Measurements from ENCODE around the gene FAM47C. TPM values are rescaled to one million over a fixed set of nuclear protein-coding genes. Genes with fewer than 3 reads are reported as not detected.

Gene FAM47C
- total and polyA plus RNA-seq, 10 of the 15 experiments (the other 5 are each of a cell fraction or from before 2014, with no cell fraction given): not detected

GRCh38 chrX:36973575-36973974 is 34.6 kb upstream of the FAM47C start:
- Histone ChIP-seq H3K9me3 (replicated peaks; ENCODE audit: control insufficient read depth, insufficient read depth, low read length) (no peaks in the 10 kb centered on the region), H3K4me1 (ENCODE audit: control insufficient read depth, insufficient read depth, low read length) (no peaks in the 10 kb centered on the region), H3K36me3 (ENCODE audit: control insufficient read depth in 2 of 2, insufficient read depth in 2 of 2, low read length in 1 of 2) (no peaks in the 10 kb centered on the region), H3K4me3 (no peak overlapping the region), H2AFZ (ENCODE audit: control insufficient read depth, low read depth, low read length) (no peak overlapping the region), H3K9ac (ENCODE audit: control insufficient read depth, insufficient read depth, low read length) (no peak overlapping the region), H3K79me2 (ENCODE audit: control insufficient read depth, insufficient read depth, low read length) (no peaks in the 10 kb centered on the region), H3K27ac (ENCODE audit: control insufficient read depth, insufficient read depth) (no peak overlapping the region), H3K4me2 (ENCODE audit: control insufficient read depth, insufficient read depth) (no peak overlapping the region), H4K20me1 (ENCODE audit: control insufficient read depth, insufficient read depth) (no peaks in the 10 kb centered on the region), H3K27me3 (replicated peaks in 1 of 2; ENCODE audit: control insufficient read depth in 2 of 2, insufficient read depth in 2 of 2, low read length in 1 of 2) (no peaks in the 10 kb centered on the region)
- CTCF ChIA-PET: no interaction called here
- TF ChIP-seq GATAD2B (conservative IDR thresholded peaks at IDR 0.05; ENCODE audit: low read depth): no peak
- ATAC-seq (no peak), FAIRE-seq (no peak), DNase-seq (ENCODE audit: low read depth, low spot score) (no peak)
- RAD21 ChIA-PET (ENCODE audit: unreplicated experiment): no interaction called here
- POLR2A ChIA-PET: no interaction called here
- intact Hi-C loops (cut with micrococcal nuclease; ENCODE audit: unreplicated experiment) (no loop called here), in situ Hi-C loops (cut with MboI) (no loop called here)
- SMC1A ChIA-PET (ENCODE audit: uncharacterized antibody, unreplicated experiment): no interaction called here
- no TSS peak for BruUV-seq (replicated peaks)

- ChIA-PET CTCF (no interaction called here), SMC1A (ENCODE audit: uncharacterized antibody, unreplicated experiment) (no interaction called here), POLR2A (no interaction called here), RAD21 (ENCODE audit: unreplicated experiment) (no interaction called here)
- no peak for FAIRE-seq
- no peak overlapping the region for H2AFZ ChIP-seq (ENCODE audit: control insufficient read depth, low read depth, low read length)
- H3K9ac ChIP-seq (ENCODE audit: control insufficient read depth, insufficient read depth, low read length): no peak overlapping the region
- H3K4me3 ChIP-seq: no peak overlapping the region
- no peak overlapping the region for H3K4me2 ChIP-seq (ENCODE audit: control insufficient read depth, insufficient read depth)
- no peak for DNase-seq (ENCODE audit: low read depth, low spot score)
- intact Hi-C loops (cut with micrococcal nuclease; ENCODE audit: unreplicated experiment): no loop called here
- H3K36me3 ChIP-seq (ENCODE audit: control insufficient read depth in 2 of 2, insufficient read depth in 2 of 2, low read length in 1 of 2): no peaks in the 10 kb centered on the region
- ATAC-seq: no peak
- H3K27me3 ChIP-seq (replicated peaks in 1 of 2; ENCODE audit: control insufficient read depth in 2 of 2, insufficient read depth in 2 of 2, low read length in 1 of 2): no peaks in the 10 kb centered on the region
- H3K79me2 ChIP-seq (ENCODE audit: control insufficient read depth, insufficient read depth, low read length): no peaks in the 10 kb centered on the region
- no peak overlapping the region for H3K27ac ChIP-seq (ENCODE audit: control insufficient read depth, insufficient read depth)
- no TSS peak for BruUV-seq (replicated peaks)
- no peaks in the 10 kb centered on the region for H3K4me1 ChIP-seq (ENCODE audit: control insufficient read depth, insufficient read depth, low read length)
- WGBS (ENCODE audit: insufficient coverage, insufficient replicate concordance, low lambda C conversion rate, missing lambda C conversion rate): 24% methylated on average over 6 of the region's 6 CpGs
- in situ Hi-C loops (cut with MboI): no loop called here
- no peaks in the 10 kb centered on the region for H4K20me1 ChIP-seq (ENCODE audit: control insufficient read depth, insufficient read depth)
- H3K9me3 ChIP-seq (replicated peaks; ENCODE audit: control insufficient read depth, insufficient read depth, low read length): no peaks in the 10 kb centered on the region
- TF ChIP-seq CEBPZ (IDR thresholded peaks at IDR 0.05; ENCODE audit: low read depth, low read length) (no peak), SRF (IDR thresholded peaks at IDR 0.05; ENCODE audit: low read depth in 2 of 2, low read length in 2 of 2) (no peak), TCF7 (IDR thresholded peaks at IDR 0.05; ENCODE audit: borderline replicate concordance) (no peak), STAT3 (IDR thresholded peaks at IDR 0.05; ENCODE audit: low read depth, low read length) (no peak), MEF2B (IDR thresholded peaks at IDR 0.05; ENCODE audit: partially characterized antibody, poor library complexity, severe bottlenecking) (no peak), DPF2 (IDR thresholded peaks at IDR 0.05) (no peak), SREBF1 (IDR thresholded peaks at IDR 0.05; ENCODE audit: low read length) (no peak), IKZF1 (conservative IDR thresholded peaks at IDR 0.05) (no peak), CEBPB (IDR thresholded peaks at IDR 0.05; ENCODE audit: borderline replicate concordance in 1 of 2, low read depth in 2 of 2, low read length in 2 of 2) (no peak), SKIL (IDR thresholded peaks at IDR 0.05; ENCODE audit: low read depth, poor library complexity, severe bottlenecking) (no peak), NR2C1 (IDR thresholded peaks at IDR 0.05) (no peak), PKNOX1 (IDR thresholded peaks at IDR 0.05) (no peak)
These were observed 33.3 kb upstream of the FAM47C start for GRCh38 chrX:36974911-36975310.

Data from GM12878 (cell line).